Neutrophil (primary cell): Measurements from ENCODE around the gene MBD6.

Experiments used
- H3K27ac ChIP-seq: fragments of 200-600 bp; sonication (generic); 2 replicates; pipeline ENCODE4 v1.5.1; 2016; ENCODE audit warnings: mild to moderate bottlenecking, moderate library complexity
- H3K27me3 ChIP-seq: fragments of 200-600 bp; sonication (generic); 2 replicates; pipeline ENCODE4 v1.6.0; 2016; ENCODE audit warnings: mild to moderate bottlenecking
- H3K36me3 ChIP-seq: fragments of 200-600 bp; sonication (generic); 2 replicates; pipeline ENCODE4 v1.5.1; 2017
- H3K4me1 ChIP-seq, 2 experiments: fragments of 200-600 bp in 1 of 2; sonication (generic) in 1 of 2; 1 replicate in 1 of 2; 2 replicates in 1 of 2; pipeline versions ENCODE4 v1.5.1 to v1.6.1; 2013 to 2016; ENCODE audit warnings: low read depth in 1 of 2, low read length in 1 of 2, mild to moderate bottlenecking in 1 of 2, moderate library complexity in 1 of 2; ENCODE audit not compliant: control insufficient read depth in 1 of 2, insufficient read depth in 1 of 2
- H3K4me3 ChIP-seq, 2 experiments: fragments of 200-600 bp in 1 of 2; sonication (generic) in 1 of 2; 1 replicate in 1 of 2; 2 replicates in 1 of 2; pipeline ENCODE4 v1.5.1; 2013 to 2016; ENCODE audit warnings: low read depth in 1 of 2, low read length in 1 of 2, mild to moderate bottlenecking in 1 of 2, moderate library complexity in 1 of 2
- H3K9me3 ChIP-seq: fragments of 200-600 bp; sonication (generic); 2 replicates; pipeline ENCODE4 v1.5.1; 2016
- TF ChIP-seq, protein P1 (sequence below): fragments of 200-600 bp; sonication (generic); IDR thresholded peaks from 2 replicates; pipeline ENCODE4 v1.5.1; 2016; ENCODE audit warnings: antibody characterized with exemption

Gene MBD6, protein sequence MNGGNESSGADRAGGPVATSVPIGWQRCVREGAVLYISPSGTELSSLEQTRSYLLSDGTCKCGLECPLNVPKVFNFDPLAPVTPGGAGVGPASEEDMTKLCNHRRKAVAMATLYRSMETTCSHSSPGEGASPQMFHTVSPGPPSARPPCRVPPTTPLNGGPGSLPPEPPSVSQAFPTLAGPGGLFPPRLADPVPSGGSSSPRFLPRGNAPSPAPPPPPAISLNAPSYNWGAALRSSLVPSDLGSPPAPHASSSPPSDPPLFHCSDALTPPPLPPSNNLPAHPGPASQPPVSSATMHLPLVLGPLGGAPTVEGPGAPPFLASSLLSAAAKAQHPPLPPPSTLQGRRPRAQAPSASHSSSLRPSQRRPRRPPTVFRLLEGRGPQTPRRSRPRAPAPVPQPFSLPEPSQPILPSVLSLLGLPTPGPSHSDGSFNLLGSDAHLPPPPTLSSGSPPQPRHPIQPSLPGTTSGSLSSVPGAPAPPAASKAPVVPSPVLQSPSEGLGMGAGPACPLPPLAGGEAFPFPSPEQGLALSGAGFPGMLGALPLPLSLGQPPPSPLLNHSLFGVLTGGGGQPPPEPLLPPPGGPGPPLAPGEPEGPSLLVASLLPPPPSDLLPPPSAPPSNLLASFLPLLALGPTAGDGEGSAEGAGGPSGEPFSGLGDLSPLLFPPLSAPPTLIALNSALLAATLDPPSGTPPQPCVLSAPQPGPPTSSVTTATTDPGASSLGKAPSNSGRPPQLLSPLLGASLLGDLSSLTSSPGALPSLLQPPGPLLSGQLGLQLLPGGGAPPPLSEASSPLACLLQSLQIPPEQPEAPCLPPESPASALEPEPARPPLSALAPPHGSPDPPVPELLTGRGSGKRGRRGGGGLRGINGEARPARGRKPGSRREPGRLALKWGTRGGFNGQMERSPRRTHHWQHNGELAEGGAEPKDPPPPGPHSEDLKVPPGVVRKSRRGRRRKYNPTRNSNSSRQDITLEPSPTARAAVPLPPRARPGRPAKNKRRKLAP

DNA sequence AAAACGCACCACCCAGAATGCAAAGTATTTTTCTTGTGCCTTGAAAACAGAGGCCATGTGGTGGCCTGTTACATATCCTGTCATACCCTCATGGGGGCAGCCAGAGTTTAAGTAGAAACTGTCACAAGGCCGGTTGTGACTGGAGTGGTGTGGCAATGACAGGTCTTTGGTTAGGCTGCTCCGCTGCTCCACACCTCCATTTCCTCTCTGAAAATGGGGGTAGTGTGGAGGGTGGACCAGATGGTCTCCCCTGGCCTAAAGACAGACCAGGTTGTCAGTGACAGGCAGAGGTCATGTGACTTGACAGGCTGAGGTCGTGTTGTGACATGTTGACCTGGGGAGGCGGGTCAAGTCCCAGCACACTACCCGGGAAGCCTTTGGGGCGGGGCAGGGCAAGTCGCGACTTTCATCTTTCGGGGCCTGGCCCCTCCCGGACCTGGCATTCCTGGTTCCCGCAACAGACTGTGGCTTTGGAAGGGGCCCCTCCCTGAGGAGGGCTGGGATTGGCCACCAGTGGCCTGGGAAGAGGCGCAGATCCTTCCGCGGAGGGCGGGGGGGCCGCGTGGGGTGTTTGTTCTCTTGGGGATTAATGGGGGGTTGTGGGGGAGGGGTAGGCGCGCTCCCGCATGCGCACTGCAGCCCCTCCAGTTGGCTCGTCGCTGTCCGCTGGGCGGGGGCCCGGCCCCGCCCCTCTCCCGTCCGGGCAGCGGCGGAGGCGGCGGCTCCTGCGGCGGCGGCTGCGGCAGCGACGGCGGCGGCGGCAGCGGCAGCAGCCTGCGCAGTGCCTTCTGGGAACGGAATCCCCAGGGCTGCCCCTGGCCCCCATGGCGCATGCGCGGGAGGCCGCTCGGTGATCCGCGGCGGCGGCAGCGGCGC lies at the start of gene MBD6:
Gene MBD6 (plus strand): TSS at position 814 of the 876 bp plus-strand sequence. CDS start 1,480 bp downstream, outside the sequence.
- H3K4me3 ChIP-seq = peak within 1 kb of the TSS; percentile 78 to 99
- peak within 1 kb of the TSS; percentile 100 for H3K27ac ChIP-seq
- H3K36me3 ChIP-seq = peaks cover 48% of the 10 kb centered on the region
- H3K27me3 ChIP-seq = no peaks in the 10 kb centered on the region
- H3K9me3 ChIP-seq = no peaks in the 10 kb centered on the region
- TF ChIP-seq, protein P1, sequence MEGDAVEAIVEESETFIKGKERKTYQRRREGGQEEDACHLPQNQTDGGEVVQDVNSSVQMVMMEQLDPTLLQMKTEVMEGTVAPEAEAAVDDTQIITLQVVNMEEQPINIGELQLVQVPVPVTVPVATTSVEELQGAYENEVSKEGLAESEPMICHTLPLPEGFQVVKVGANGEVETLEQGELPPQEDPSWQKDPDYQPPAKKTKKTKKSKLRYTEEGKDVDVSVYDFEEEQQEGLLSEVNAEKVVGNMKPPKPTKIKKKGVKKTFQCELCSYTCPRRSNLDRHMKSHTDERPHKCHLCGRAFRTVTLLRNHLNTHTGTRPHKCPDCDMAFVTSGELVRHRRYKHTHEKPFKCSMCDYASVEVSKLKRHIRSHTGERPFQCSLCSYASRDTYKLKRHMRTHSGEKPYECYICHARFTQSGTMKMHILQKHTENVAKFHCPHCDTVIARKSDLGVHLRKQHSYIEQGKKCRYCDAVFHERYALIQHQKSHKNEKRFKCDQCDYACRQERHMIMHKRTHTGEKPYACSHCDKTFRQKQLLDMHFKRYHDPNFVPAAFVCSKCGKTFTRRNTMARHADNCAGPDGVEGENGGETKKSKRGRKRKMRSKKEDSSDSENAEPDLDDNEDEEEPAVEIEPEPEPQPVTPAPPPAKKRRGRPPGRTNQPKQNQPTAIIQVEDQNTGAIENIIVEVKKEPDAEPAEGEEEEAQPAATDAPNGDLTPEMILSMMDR = peak; percentile 19
- H3K4me1 ChIP-seq = peaks cover 56 to 59% of the 10 kb centered on the region in 2 experiments

DNA sequence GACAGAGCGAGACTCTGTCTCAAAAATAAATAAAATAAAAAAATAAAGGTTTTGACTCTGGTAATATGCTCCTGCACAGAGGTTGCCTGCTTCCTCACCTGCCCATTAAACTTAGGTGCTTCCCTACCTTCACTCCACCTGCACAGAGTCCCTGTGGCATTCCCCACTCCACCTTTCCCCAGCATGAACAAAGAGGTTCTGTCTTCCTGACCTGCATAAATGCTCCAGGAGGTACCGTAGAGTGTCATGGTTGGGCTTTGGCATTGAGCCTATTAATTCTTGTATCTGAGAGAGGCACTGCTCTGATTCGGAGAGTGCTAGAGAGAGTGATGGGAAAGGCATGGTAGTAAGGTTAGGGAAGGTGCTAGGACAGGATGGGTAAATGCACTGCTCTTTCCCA lies 49.2 kb upstream of the MBD6 start:
- peaks cover 84% of the 10 kb centered on the region for H3K36me3 ChIP-seq
- H3K4me3 ChIP-seq = peak overlapping the region; percentile 34 to 97
- TF ChIP-seq, protein P1 = no peak
- H3K9me3 ChIP-seq = no peaks in the 10 kb centered on the region
- H3K4me1 ChIP-seq = peaks cover 79 to 91% of the 10 kb centered on the region in 2 experiments
- no peaks in the 10 kb centered on the region for H3K27me3 ChIP-seq
- H3K27ac ChIP-seq = peak overlapping the region; percentile 99

GRCh38 chr12:57473886-57474285 lies 48.7 kb upstream of the MBD6 start:
- H3K4me1 ChIP-seq = peaks cover 79 to 91% of the 10 kb centered on the region in 2 experiments
- no peaks in the 10 kb centered on the region for H3K27me3 ChIP-seq
- H3K27ac ChIP-seq = peak overlapping the region; percentile 99
- TF ChIP-seq, protein P1 = no peak
- H3K9me3 ChIP-seq = no peaks in the 10 kb centered on the region
- peaks cover 79% of the 10 kb centered on the region for H3K36me3 ChIP-seq
- H3K4me3 ChIP-seq = peak overlapping the region; percentile 97 to 100

GRCh38 chr12:57474430-57474829 lies 48.2 kb upstream of the MBD6 start:
- TF ChIP-seq, protein P1 = no peak
- H3K4me3 ChIP-seq = peak overlapping the region; percentile 97 to 100
- H3K27me3 ChIP-seq = no peaks in the 10 kb centered on the region
- peaks cover 79 to 91% of the 10 kb centered on the region in 2 experiments for H3K4me1 ChIP-seq
- peak overlapping the region; percentile 99 for H3K27ac ChIP-seq
- no peaks in the 10 kb centered on the region for H3K9me3 ChIP-seq
- peaks cover 73% of the 10 kb centered on the region for H3K36me3 ChIP-seq
